T-helper 1 cell treated with Interleukin-12 subunit alpha and Interleukin-12 subunit beta and Interleukin-4 antibody, amounts not matched to agents 30 ng/mL and 1 ng/mL, for 36 hours (primary cell): Measurements from ENCODE around the gene DLG5. TPM values are rescaled to one million over a fixed set of nuclear protein-coding genes. Genes with fewer than 3 reads are reported as not detected.
"Not testable (repeated sequence)": the region's sequence is repeated elsewhere in the genome, so short reads cannot be mapped to it uniquely, and the experiment has no call there.

ENCODE experiments used
- intact Hi-C: fragments of 100-400 bp; cut with micrococcal nuclease; formaldehyde crosslinking; loops from one replicate; pipeline ENCODE4 v1.15.1; 2024
- total RNA-seq: library from RNA; stranded (reverse); gene quantifications from 2 replicates; pipeline ENCODE4 v1.2.3, GENCODE V29; 2022

The DLG5 gene
- total RNA-seq, 1 donor from 2014 or later: 5.6 TPM

GRCh38 chr10:77773631-77774426 lies 152.7 kb downstream of the DLG5 start:
- intact Hi-C loops: no loop called here

GRCh38 chr10:77772852-77773600 lies 153.5 kb downstream of the DLG5 start:
- intact Hi-C loops: not testable (repeated sequence)

GRCh38 chr10:77771851-77772250 lies 154.7 kb downstream of the DLG5 start:
- intact Hi-C loops: no loop called here

DNA sequence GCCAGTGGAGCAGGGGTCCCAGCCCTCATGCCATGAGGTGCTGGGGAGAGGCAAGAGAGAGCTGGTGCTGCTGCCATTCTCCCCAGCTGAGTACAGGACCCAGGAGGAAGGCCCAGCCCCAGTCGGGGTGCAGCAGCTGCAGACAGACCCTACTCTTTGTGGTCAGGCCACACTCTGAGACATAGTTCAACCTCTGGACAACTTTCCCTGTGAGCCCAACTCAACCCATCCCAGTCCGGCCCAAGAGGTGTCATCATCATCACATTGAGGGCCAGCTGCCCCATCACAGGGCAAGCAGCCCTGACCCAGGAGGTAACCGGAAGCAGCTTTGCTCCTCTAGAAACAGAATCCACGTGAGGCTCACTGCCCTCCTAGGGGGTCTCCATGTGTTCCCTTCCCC lies 155.1 kb downstream of the DLG5 start:
- intact Hi-C loops: no loop called here

DNA sequence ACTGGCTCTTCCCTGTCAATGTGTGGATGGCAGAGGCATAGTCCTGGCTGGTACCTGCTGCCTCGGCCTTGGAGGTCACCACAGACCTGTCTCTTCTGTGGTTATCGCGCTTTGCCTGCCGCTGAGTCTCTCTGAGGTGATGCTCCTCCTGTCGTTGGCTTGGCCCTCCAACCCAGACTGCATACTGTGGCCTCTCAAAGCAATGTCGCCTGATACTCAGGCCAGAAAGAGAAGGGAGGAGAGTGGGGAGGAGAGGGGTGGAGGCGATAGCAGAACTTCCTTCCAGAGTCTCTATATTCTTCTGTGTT lies 155.7 kb downstream of the DLG5 start:
- intact Hi-C loops: no loop called here

- intact Hi-C loops: no loop called here
Observed at GRCh38 chr10:77770081-77770867, 156.3 kb downstream of the DLG5 start.

DNA sequence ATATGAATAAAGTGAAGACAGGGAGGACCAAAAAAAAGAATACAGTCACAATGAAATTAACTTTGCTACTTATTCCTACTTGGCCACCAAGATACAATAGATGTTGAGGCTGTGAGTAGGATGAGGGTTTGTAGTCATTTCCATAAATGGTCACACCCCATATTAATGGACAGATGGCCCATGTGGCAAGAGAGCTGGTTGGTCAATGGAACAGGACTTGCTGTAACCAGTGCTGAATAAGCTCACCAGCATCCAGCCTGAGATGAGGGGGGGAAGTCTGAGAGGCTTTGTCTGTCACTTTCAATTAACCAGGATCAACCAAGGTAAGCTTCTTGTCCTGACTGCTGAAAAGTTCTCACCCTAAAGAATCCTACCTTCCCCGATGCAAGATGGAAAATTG lies 158.5 kb downstream of the DLG5 start:
- intact Hi-C loops: no loop called here

DNA sequence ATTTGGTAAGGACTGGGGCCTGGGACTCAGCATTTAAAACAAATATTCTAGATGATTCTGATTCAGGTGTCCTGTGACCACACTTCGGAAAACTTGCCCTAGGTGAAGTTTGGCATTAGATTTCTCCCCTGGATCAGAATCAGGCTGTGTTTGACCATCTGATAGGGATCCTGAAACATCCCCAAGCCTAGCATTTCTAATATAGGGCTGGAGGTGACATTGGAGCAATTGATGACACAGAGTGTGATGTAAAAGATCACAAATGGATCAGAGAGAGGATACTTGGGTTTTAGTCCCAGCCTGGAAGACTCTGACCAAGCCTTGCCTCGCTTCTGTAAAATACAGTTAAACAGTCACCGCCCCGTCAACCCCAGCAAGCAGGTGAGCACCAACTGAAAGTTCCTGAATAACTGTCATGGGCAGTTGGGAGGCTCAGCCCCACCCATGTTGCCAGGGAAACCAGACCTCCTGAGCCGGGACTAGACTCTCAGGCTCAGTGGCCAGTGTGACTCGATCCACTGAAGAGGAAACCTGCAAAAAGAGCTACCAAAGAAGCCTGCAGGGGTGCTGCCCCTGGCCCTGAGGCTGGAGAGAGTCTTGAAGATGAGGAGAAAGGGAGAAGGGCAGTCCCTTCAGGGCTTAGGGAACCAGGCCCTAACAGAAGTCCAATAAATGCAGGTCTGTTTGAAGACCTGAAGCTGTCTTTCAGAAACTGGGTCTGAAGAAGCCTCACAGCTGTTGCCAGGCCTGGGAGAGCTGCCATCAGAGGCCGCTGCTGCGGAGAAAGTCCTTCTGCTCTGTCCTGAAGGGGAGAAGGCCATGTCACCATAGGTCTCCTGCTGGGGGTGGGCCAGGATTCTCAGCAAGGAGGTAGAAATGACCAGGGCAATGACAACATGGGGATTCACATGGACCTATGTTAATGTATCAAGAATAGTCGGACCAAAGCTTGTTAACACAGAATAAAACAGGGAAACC lies 162.8 kb downstream of the DLG5 start:
- intact Hi-C loops: no loop called here

DNA sequence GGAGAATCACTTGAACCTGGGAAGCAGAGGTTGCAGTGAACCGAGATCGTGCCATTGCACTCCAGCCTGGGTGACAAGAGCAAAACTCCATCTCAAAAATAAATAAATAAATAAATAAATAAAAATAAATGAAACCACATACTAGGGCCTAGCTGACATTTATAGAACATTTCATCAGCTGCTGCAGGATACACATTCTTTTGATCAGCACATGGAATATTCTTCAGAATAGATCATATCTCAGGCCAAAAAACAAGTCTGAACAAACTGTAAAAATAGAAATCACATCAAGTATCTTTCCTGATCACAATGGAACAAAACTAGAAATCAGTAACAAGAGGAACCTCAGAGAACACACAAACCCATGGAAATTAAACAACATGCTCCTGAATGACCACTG lies 168.1 kb downstream of the DLG5 start:
- intact Hi-C loops: not testable (repeated sequence)

- intact Hi-C loops: loop anchor here (1.0 kb wide), 1 partner anchor 37 kb away; no protein-coding TSS in a partner anchor
Observed at GRCh38 chr10:77756319-77757232, 170.0 kb downstream of the DLG5 start.

GRCh38 chr10:77746047-77746707 lies 180.4 kb downstream of the DLG5 start:
- intact Hi-C loops: no loop called here

GRCh38 chr10:77744245-77744644 lies 182.3 kb downstream of the DLG5 start:
- intact Hi-C loops: no loop called here

- intact Hi-C loops: no loop called here
Observed at GRCh38 chr10:77742172-77742571, 184.4 kb downstream of the DLG5 start.

- intact Hi-C loops: no loop called here
Observed at GRCh38 chr10:77741746-77742145, 184.8 kb downstream of the DLG5 start.

Other genes starting within 250 kb of the DLG5 start
- gene POLR3A, start 102.8 kb upstream of the DLG5 start, total RNA-seq: 24.2 and 26.1 TPM in 2 replicates
- gene RPS24, start 107.1 kb upstream of the DLG5 start, total RNA-seq: 1,303 and 1,339 TPM in 2 replicates